ENCODE results near the gene COLEC12.
"Not testable (repeated sequence)": the region's sequence is repeated elsewhere in the genome, so short reads cannot be mapped to it uniquely, and the experiment has no call there.

Gene COLEC12

DNA sequence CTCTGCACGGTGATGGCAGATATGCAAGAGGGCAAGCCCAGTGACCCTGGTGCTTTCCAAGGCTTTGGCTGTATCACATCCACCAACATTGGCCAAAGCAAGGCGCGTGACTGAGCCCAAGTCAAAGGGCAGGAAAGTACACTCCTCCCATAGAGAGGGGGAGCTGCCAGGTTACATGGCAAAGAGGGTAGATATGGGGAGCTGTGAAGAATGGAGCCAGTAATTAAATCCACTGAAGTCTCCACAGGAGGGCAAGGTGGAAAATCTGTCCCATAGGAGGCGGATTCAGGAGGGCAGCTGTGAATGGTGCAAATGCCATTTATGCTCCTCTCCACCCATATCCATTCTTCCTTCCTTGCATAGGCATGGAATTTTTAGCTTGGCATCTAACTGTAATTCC lies 188.1 kb downstream of the COLEC12 start:
- no peak for DNase-seq

DNA sequence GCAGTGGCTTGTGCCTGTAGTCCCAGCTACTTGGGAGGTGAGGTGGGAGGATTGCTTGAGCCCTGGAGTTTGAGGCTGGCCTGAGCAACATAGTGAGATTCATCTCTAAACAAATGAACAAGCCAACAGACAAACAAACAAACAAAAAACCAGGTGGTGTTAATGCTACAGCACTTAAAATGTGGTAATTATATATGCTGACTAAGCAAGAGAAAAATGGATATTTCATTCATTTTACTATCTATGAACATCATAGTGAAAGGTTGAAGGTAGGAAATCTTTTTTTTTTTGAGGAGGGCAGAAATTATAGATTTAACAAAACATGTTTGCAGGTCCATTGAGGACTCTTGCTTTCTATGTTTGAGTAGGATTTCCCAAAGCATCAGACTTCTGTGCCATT lies 190.5 kb downstream of the COLEC12 start:
- DNase-seq, result no peak

DNA sequence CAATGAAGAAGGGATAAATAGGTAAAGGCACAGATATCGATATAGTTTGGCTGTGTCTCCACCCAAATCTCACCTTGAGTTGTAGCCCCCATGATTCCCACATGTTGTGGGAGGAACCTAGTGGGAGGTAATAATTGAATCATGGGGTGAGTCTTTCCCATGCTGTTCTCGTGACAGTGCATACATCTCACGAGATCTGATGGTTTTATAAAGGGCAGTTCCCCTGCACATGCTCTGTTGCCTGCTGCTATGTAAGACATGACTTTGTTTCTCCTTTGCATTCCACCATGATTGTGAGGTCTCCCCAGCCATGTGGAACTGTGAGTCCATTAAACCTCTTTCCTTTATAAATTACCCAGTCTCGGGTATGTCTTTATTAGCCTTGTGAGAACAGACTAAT lies 192.4 kb downstream of the COLEC12 start:
- DNase-seq, result not testable (repeated sequence)

DNA sequence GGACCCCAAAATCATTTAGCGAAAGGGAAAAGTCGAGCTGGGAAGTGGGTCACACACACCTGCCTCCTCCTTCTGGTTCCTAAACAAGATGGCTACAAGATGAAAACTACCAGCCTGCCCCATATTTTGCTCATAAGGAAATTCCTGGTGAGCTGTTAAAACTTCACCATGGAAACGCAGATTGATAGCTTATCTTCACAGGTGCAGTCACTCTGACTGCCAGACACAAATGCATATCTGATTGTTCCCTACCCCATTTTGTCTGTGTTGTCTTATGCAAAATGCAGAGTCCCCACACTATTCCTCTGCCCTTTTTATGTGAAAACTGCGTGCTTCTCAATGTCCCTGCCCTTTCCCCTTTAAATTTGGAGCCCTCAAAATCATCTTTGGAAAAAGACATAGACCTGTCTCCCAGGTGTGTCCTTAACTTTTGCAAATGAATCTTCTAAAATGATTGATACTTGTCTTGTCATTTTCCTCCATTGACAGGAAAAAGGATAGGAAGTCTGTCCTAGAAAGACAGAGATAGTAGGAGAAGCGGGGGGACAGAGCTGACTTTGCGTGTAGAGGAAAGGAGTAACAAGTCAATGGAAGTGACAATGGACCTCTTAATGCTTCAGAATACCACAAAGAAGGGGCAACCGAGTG lies 193.8 kb downstream of the COLEC12 start:
- DNase-seq, result no peak

DNA sequence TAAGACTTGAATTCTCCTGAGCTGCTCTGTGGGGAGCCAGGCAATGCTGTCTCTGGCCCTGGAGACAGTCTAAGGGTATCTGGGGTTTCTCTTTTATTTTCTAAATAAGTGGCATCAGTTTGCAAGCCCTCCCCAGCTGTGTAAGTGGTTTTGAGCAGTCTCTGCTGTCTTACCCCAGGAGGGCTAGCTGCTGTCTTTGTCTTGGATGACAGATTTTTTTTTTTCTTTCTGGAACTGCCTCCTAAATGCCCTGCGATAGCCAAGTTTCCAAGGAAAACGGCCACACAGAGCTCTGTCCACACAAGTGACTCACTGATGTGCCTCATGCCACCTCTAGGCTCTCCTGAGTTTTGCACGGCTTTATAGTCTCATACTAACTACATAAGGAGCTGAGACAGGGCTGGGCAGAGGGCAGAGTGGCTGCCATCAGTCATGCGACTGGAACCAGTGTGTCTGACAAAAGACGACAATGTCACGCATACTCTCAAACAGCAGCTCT lies 195.4 kb downstream of the COLEC12 start:
- no peak for DNase-seq

DNA sequence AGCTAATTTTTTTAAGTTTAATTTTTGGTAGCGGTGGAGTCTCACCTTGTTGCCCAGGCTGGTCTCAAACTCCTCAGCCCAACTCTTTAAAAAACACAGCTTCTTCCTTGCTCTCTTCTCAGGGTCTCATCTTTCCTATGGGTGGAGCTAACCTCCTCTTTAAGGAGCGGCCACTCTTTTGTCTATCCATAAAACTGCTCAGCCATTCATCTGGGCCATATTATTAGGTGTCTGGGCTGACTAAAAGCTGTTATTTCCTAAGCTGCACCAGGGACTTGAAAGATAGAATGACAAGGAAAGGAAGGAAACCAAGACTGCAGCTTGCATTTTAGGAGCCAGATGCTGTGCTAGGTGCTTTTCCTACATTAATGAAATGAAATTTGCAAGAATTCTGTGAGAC lies 196.9 kb downstream of the COLEC12 start:
- no peak for DNase-seq

DNA sequence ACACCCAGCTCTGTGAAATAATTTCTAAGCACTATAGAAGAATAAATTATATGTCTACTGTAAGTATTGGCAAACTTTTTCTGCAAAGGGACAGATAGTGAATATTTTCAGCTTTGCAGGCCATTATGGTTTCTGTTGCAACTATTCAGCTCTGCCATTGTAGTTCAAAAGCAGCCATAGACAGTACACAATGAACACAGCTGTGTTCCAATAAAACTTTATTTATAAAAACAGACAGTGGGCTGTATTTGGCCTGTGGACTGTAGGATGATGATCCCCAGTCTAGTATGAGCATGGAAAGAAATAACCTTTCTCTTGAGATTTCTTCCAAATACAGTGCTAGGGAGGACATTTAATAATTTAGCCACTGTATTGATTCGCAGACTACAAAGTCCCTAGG lies 197.5 kb downstream of the COLEC12 start:
- DNase-seq, result no peak

DNA sequence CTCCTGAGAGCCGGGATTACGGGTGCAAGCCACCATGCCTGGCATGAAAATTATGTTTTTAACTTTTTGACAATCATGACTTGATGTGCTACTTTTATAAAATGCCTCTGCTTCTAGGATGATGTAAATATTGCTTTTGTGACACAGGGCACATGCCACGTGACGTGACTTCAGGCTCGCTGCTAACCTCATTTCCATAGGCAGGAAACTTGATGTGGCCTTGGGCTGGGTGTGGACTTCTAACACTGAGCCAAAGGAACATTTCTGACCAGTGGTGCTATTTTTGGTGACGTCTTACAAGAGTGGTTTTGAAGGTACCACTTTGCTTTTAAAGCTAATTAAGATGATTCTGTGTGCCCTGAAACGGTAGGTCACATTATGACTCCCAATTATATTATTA lies 198.4 kb downstream of the COLEC12 start:
- no peak for DNase-seq

DNA sequence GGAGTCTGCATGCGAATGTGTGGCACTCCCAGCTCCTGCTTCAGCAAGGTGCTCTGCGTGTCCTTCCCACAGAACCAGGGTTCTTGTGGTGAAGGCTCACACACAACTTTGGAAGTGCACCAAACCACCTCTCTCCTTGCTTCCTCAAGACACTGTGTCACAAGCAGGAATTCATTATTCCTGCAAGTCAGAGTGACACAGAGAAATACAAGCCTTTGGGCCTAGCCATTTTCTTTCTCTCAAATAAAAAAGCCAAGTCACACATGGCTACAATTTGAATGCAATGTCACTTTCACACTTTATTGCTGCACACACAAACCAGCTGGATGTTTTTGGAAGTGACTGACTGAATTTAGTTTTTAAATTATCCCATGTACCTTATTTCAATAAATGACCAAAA lies 202.6 kb downstream of the COLEC12 start:
- DNase-seq, result no peak

DNA sequence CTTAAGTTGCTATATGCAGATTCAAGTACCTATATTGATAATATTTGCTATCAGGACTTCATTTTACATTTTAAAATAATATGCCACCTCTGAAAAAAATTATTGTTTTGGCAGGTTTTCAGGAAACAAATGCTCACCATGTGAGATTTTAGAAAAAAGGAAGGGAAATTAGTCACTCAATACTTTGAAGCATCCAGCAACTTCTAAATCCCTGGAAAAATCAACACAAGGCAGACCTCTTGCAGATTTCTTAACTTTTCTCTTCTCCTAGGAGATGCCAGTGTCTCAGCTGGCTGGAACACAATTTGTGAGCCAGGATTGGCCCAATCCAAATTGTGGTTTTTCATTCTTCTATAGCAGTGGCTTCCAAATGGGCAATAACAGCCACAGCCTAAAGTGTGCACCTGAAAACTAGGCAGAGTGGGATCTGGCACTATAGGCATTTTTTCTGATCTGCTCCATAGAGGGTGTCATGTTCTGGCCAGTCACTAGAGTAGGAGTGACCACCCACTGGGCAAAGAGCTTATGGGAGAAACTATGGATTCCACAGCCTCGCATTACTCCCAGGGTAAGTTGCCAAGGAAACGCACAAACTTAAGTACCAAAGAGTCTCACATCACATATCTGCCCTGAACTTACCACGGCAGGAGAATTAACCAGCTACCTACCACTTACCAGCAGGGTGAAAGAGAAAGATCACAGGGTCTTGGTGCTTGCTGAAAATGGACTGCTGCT lies 204.6 kb downstream of the COLEC12 start:
- no peak for DNase-seq

DNA sequence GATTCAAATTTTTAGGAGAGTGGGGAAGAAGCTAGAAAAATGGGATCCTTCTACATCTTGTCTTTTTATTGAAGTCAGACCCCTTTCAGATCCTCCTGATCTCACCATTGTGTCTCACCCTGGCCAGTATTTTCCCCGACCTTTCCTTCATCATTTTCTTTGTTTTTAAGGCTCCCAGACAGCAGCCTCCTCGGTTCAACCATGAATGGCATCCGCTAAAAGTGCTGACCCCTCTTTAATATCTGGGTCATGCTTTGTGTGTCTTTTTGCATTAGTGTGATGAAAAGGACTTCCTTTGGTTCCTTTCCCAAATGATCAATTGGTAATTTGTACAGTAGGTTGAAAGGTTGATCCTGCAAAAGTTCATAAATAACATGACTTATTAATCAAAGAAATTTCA lies 205.9 kb downstream of the COLEC12 start:
- no peak for DNase-seq

DNA sequence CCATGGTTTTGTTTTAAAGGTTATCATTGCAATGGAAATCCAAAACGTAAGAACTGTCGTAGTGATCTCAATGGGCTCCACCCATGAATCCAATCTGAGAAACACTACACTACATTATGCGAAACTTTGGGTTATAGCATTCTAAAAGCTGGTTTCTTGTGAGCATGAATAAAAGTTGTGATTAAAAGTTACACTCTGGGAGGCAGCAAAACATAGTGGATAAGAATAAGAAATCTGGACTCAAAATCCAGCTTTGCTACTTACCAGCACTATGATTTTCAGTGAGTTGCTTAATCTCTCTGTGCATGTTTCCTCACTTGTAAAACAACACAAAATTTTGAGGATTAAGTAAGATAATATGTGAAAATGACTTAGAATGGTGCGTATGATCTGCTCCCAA lies 207.0 kb downstream of the COLEC12 start:
- DNase-seq, result no peak

DNA sequence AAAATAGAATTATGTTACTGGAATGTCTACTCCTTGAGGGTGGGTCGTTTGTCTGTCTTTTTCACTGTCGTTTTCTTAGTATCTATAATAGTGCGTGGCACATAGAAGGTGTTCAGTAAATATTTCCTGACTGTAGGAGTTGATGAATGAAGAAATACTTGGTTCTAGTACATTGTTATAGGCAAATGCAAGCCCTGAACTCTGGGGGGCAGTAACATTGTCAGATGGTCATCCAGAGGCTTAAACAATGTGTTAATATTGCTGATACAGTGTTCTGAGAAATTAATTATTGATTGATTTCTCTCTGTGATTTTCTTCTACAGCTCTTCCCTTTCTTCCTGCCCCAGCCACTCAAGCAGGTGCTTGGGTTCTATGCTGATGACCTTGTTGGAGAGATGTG lies 208.2 kb downstream of the COLEC12 start:
- DNase-seq, result no peak

DNA sequence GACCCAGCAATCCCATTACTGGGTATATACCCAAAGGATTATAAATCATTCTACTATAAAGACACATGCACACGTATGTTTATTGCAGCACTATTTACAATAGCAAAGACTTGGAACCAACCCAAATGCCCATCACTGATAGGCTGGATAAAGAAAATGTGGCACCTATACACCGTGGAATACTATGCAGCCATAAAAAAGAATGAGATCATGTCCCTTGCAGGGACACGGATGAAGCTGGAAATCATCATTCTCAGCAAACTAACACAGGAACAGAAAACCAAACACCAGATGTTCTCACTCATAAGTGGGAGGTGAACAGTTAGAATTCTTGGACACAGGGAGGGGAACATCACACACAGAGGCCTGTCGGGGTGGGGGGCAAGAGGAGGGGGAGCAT lies 210.5 kb downstream of the COLEC12 start:
- not testable (repeated sequence) for DNase-seq

DNA sequence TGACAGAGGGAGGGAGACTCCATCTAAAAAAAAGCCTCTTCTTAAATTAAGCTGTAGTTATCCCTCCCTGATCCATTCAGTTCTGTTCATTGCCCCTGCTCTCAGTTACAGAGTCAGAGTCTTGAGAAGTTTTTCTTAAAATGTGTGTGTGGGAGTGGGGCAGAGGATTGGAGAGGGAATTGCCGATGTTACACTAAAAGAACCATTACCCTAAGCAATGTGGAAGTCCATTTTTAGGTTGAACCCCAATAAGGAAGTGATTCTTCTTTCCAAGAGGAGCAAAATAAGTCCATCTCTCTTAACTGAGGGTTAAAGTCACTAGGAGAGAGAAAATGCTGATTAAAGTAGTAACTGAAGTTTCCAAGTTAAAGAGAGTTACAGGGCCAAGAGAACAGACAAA lies 211.5 kb downstream of the COLEC12 start:
- no peak for DNase-seq

DNA sequence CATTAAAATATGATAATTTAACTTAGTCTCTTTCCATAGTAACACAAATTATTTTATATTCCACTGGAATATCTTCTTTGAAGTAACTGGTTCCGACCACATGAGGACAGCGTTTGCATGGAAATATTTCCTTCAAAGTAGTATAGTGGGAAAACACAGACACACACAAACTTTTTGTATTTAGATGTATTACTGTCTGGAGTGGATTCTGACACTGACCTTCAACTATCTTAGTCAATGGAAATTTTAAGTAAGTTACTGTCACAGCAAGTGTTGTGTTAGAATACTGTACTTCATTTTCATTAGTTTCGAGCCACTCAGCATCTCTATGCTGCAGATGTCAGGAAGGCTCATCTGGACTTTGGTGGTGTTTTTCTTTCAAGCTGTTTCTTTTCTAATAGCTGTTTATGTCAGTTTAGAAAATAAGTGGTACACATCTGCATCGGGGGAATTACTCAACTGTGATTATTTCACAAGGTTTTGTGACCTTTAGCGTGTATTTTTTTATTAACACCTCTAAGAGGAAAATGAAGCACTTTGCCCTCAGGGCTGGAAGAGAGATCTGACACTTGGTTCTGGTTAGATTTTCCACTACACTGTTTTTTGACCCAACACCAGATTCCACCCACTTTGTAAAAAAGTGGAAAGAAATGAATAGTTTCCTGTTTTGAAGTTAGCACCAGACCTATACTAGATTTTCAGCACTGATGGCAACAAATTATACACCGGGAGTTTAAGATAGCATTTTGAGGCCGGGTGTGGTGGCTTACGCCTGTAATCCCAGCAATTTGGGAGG lies 213.8 kb downstream of the COLEC12 start:
- no peak for DNase-seq

DNA sequence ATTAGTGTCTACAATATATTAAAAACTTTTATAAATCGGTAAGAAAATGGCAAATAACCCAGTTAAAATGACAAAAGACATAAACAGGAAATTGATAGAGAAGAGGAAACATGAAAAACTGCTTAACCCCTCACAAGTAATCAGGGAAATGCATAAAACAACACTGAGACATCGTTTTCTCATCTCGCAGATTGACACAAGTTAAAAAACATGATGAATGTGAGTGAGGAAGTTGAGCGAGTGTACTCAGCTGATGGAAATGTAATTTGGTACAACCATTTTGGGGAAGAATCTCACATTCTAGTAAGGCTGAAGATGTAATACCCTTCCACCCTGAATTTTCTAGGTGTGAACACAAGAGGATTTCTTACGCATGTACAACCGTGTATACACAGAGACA lies 214.7 kb downstream of the COLEC12 start:
- no peak for DNase-seq

DNA sequence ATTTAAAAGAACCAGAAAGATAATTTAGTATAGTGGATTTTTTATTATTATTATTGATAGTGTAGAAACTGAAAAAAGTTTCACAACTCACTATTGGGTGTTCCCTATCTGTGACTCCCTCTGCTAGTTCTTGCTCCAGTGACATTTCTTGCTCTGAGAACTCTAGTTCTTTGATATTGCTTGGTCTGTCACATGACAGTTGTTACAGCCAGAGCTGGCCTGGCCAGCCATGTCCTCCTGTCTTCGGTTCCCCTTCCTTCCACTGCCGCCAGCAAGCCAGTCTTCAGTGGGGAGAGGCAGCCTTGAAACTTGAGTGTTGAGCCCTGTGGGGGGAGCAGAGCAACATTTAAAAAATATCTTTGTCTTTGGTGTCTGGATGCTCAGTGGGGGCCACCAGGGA lies 225.0 kb downstream of the COLEC12 start:
- no peak for DNase-seq

DNA sequence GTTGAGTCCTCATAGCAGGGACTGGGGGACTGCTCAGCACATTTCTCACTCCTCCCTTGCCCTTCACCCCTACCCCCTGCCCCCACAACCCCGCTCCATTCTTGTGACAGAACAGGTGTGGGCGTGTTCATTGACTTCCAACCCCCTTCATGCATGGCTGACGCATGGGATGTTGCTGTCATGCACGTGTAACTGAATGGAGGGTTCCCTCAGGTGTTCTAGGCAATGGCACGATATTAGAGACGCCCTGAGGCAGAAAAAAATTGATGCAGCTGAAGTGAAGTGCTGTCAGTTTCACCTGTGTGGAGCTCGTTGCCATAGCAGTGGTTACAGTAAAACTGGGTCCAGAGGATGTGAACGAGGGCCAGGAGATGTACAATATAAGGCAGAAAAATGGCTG lies 226.2 kb downstream of the COLEC12 start:
- DNase-seq, result no peak

DNA sequence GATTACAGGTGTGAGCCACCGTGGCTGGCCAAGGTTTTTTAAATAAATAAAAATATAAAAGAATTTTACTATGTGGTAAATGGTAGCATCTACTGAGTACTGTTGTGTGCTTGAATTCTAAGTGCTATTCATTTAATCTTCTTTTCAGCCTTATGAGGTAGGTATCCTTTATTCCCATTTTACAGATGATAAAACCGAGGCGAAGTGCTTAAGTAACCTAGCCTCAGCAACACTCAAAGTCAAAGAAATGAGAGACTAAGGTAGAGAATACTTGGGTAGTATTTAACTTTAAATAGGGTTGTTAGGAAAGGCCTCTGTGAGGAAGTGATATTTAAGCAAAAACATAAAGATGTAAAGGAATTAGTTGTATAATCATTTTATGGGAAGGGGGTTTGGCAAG lies 227.0 kb downstream of the COLEC12 start:
- DNase-seq, result no peak

DNA sequence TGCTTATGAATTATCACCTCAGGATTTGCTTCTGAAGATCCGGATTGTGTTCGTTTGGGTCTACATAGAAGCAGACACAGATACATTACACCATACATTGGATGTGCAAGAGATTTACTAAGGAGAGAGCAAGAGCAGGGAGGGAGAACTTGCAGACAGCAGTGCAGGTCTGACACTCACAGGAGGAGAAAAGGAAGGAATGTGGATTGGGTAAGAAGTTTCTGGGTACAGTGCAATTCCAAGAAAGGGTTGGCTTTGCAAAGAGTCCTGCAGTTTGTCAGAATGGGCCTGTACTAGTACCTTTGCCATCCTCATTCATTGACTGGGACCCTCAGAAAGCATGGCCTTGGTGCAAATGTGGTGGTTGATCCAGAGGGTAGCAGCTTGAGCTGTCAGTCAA lies 227.9 kb downstream of the COLEC12 start:
- no peak for DNase-seq

DNA sequence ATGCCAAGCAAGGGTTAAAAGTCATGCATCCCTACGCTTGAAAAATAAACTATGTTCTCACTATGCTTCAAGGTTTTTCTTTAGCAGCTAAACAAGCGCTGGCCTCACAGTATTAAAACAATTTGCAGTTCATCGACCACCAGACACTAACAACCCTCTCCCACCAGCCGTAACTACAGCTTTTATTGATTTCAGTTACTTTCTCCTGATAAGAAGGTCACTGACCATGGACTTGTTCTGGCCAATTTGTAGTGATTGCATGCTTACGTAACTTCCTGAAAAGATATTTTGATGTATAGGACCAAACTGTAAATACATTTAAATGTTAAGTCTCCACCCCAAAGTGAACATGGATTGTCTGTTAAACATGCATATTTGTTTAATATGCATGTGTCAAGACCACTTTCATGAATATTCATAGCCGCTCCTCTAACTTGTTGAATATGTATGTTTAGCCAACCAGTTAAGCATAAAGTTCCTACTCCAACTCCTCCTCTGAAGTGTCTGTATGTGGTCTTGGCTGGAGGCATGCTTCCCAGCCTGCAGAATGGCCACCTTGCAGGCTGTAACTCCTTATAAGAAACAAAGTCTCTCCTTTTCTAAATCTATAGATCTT lies 230.9 kb downstream of the COLEC12 start:
- DNase-seq, result no peak
